K562 (cell line): ENCODE data around the gene ACSS2. TPM values are rescaled to one million over a fixed set of nuclear protein-coding genes. Genes with fewer than 3 reads are reported as not detected.
A peak's percentile ranks its signal among the peaks of the same experiment; 100 is the strongest.

ENCODE experiments used
- ATAC-seq: fragments of 200-7000 bp; cut with Tn5 transposase; 3 replicates; pipeline ENCODE4 v1.9.1; 2020; ENCODE audit warnings: moderate library complexity
- BruUV-seq: library from RNA; stranded (reverse); fragments of 400-500 nt; replicated peaks from 2 replicates; lab custom pipeline; 2021; lab: Mats Ljungman, UMichigan
- CTCF ChIA-PET: fragments of 300-600 bp; formaldehyde crosslinking; extraction: SDS; loops from one replicate; lab custom pipeline; 2021; ENCODE audit warnings: low intra/inter-chr PET ratio; lab: Yijun Ruan, JAX
- POLR2A ChIA-PET: fragments of 300-600, 350-650 bp; sonication (Branson Sonifier 250); formaldehyde crosslinking; extraction: SDS; loops from one replicate; lab custom pipeline; 2021; ENCODE audit warnings: antibody characterized with exemption, inconsistent platforms; lab: Yijun Ruan, JAX
- DNase-seq, 4 experiments: peaks; one replicate each; pipeline versions ENCODE4 v3.0.0 to v3.0.0-alpha.2; 2011 to 2018; ENCODE audit warnings: low spot score in 3 of 4, mixed read lengths in 3 of 4; ENCODE audit errors: extremely low read depth in 1 of 4
- FAIRE-seq: peaks from 2 replicates; lab custom pipeline; 2011; peaks lifted over from hg19 to GRCh38; lab: Jason Lieb, UNC
- H2AFZ ChIP-seq: 2 replicates; pipeline ENCODE4 v1.6.0; 2011; ENCODE audit warnings: low read depth, low read length, control low read depth, inconsistent platforms
- H3K27ac ChIP-seq: fragments of 200-600 bp; 3 replicates; pipeline ENCODE4 v1.8.0; 2011; ENCODE audit warnings: low read depth, mild to moderate bottlenecking, control low read depth, inconsistent platforms, low read length, moderate library complexity, mixed read lengths; ENCODE audit errors: extremely low read depth
- H3K27me3 ChIP-seq, 2 experiments: fragments of 300-600 bp in 1 of 2; 2 replicates in 1 of 2; 3 replicates in 1 of 2; pipeline versions ENCODE4 v1.6.0 to v1.8.0; 2011; ENCODE audit warnings: inconsistent platforms in 2 of 2, low read length in 2 of 2, mild to moderate bottlenecking in 1 of 2, mixed read lengths in 1 of 2, moderate library complexity in 1 of 2; ENCODE audit not compliant: control insufficient read depth in 2 of 2, insufficient read depth in 2 of 2
- H3K36me3 ChIP-seq: fragments of 300-600 bp; 3 replicates; pipeline ENCODE4 v1.8.0; 2011; ENCODE audit warnings: mild to moderate bottlenecking, low read length, inconsistent platforms; ENCODE audit not compliant: control insufficient read depth, insufficient read depth
- H3K4me1 ChIP-seq, 2 experiments: fragments of 200-600 bp in 1 of 2; replicated peaks in 1 of 2; 2 replicates in 1 of 2; 3 replicates in 1 of 2; pipeline versions ENCODE4 v1.5.1 to v1.8.0; 2011; ENCODE audit warnings: inconsistent platforms in 2 of 2, low read length in 2 of 2, mild to moderate bottlenecking in 1 of 2, mixed read lengths in 1 of 2, moderate library complexity in 1 of 2; ENCODE audit not compliant: control insufficient read depth in 2 of 2, insufficient read depth in 2 of 2
- H3K4me2 ChIP-seq: 2 replicates; pipeline ENCODE4 v1.6.1; 2011; ENCODE audit warnings: low read length, control low read depth, inconsistent platforms, mixed read lengths; ENCODE audit not compliant: insufficient read depth
- H3K4me3 ChIP-seq: fragments of 200-600 bp; sonication (generic), shearing (Covaris generic); 2 replicates; pipeline ENCODE4 v1.5.1; 2016; ENCODE audit warnings: control low read depth, inconsistent platforms
- H3K79me2 ChIP-seq: fragments of 200-600 bp; 3 replicates; pipeline ENCODE4 v1.8.0; 2011; ENCODE audit warnings: low read length, inconsistent platforms; ENCODE audit not compliant: control insufficient read depth, insufficient read depth
- H3K9ac ChIP-seq, 2 experiments: 2 replicates each; pipeline versions ENCODE4 v1.6.0 to v1.6.1; 2011; ENCODE audit warnings: low read depth in 2 of 2, low read length in 2 of 2, control low read depth in 1 of 2, inconsistent platforms in 1 of 2, mild to moderate bottlenecking in 1 of 2, mixed read lengths in 1 of 2; ENCODE audit not compliant: insufficient read depth in 1 of 2
- H3K9me1 ChIP-seq: one replicate; pipeline ENCODE4 v1.6.0; 2011; ENCODE audit warnings: inconsistent platforms, mild to moderate bottlenecking, low read length, moderate library complexity; ENCODE audit not compliant: control insufficient read depth, insufficient read depth
- H3K9me3 ChIP-seq: replicated peaks from 2 replicates; pipeline ENCODE4 v1.5.1; 2011; ENCODE audit warnings: low read depth, low read length, inconsistent platforms; ENCODE audit not compliant: control insufficient read depth, insufficient read depth
- H4K20me1 ChIP-seq: replicated peaks from 2 replicates; pipeline ENCODE4 v1.6.1; 2011; ENCODE audit warnings: low read length, inconsistent platforms, mixed read lengths; ENCODE audit not compliant: control insufficient read depth, insufficient read depth
- RBFOX2 ChIP-seq: fragments of 200-400 bp; formaldehyde crosslinking; IDR thresholded peaks from 2 replicates; pipeline ENCODE4 v1.6.1; 2017; ENCODE audit warnings: low read depth, mild to moderate bottlenecking, low read length, moderate library complexity
- STAG1 ChIP-seq: sonication (generic); formaldehyde crosslinking; IDR thresholded peaks from 2 replicates; pipeline ENCODE4 v1.5.0; 2020; ENCODE audit warnings: missing genetic modification reagents, borderline replicate concordance
- TBP ChIP-seq: optimal IDR thresholded peaks from 2 replicates; pipeline ENCODE3; 2011; ENCODE audit warnings: low read depth, low read length, improper control_type of control experiment
- TCF3 ChIP-seq: sonication (generic); formaldehyde crosslinking; IDR thresholded peaks from 2 replicates; pipeline ENCODE4 v1.4.0; 2020; ENCODE audit warnings: mild to moderate bottlenecking, missing genetic modification reagents
- ZNF134 ChIP-seq: fragments of 250-450 bp; sonication (Bioruptor Pico); conservative IDR thresholded peaks from 2 replicates; pipeline ENCODE4 v1.4.0; 2020
- ZNF398 ChIP-seq: fragments of 250-450 bp; sonication (Bioruptor Pico); IDR thresholded peaks from 2 replicates; pipeline ENCODE4 v1.8.0; 2021; ENCODE audit warnings: moderate library complexity, mild to moderate bottlenecking, inconsistent platforms
- WGBS: fragments of 100-300 bp; shearing (Covaris generic); methylation state at CpG from one replicate; pipeline ENCODE4 v1.1.6; 2016; ENCODE audit warnings: low coverage, mixed read lengths; ENCODE audit not compliant: insufficient coverage; ENCODE audit errors: missing lambda C conversion rate; 5-methylcytosine and 5-hydroxymethylcytosine counted together
- in situ Hi-C: fragments of 300-500 bp; cut with MboI; formaldehyde crosslinking; loops from 4 replicates; pipeline ENCODE4 v1.15.0; 2018; ENCODE audit warnings: inconsistent platforms, mixed read lengths
- intact Hi-C: fragments of 100-400 bp; cut with micrococcal nuclease; formaldehyde crosslinking; loops from 2 replicates; pipeline ENCODE4 v1.14.2; 2022
- polyA plus RNA-seq, 8 experiments: library from polyadenylated mRNA; depleted of rRNA in 4 of 8; stranded (reverse) in 5 of 8; unstranded in 3 of 8; fragments of >200 nt; fragmentation: Nextera tagmentation in 2 of 8; fragmentation: Illumina TruSeq in 1 of 8; extraction: Ambion mirVana in 2 of 8; extraction: Trizol in 1 of 8; gene quantifications; 2 replicates each; pipeline versions ENCODE4 v1.2.1 to v1.2.3, GENCODE V29; 2011 to 2014; ENCODE audit warnings: inconsistent platforms in 1 of 8, missing spikeins in 1 of 8
- total RNA-seq, 7 experiments: library from RNA; depleted of rRNA in 6 of 7; stranded (reverse); fragments of >200 nt in 6 of 7; fragmentation: Illumina TruSeq in 2 of 7; extraction: Trizol in 2 of 7; gene quantifications; 2 replicates each; pipeline versions ENCODE4 v1.2.1 to v1.2.3, GENCODE V29; 2011 to 2021; ENCODE audit warnings: low replicate concordance in 1 of 7

Gene ACSS2
- total and polyA plus RNA-seq, 9 of the 15 experiments (the other 6 are each of a cell fraction or from before 2014, with no cell fraction given), result 21.9 to 246 (median 66.2) TPM

- intact Hi-C loops (no loop called here), in situ Hi-C loops (no loop called here)
- FAIRE-seq (no peak), DNase-seq (peak in 1 of 4 experiments; percentile 9), ATAC-seq (no peak)
- peaks cover 0 to 10% of the 10 kb centered on the region in 2 experiments; a peak in 1 of 5 replicates for H3K4me1 ChIP-seq
- H3K27me3 ChIP-seq, result no peaks in the 10 kb centered on the region
- no peak overlapping the region for H2AFZ ChIP-seq
- no peak overlapping the region for H3K4me2 ChIP-seq
- no peaks in the 10 kb centered on the region for H3K79me2 ChIP-seq
- no TSS peak for BruUV-seq
- H4K20me1 ChIP-seq, result 0 out of 2 replicates have a peak, but pooled peaks cover 3% of the 10 kb centered on the region
- H3K36me3 ChIP-seq, result peaks cover 20% of the 10 kb centered on the region; the same call in 2 of the 3 replicates
- CTCF ChIA-PET, result no interaction called here
- POLR2A ChIA-PET, result no interaction called here
- 92% methylated on average over 19 of the region's 32 CpGs for WGBS
- peak overlapping the region in 1 of 2 experiments; percentile 40; a peak in 1 of 4 replicates for H3K9ac ChIP-seq
- H3K27ac ChIP-seq, result no peak overlapping the region
- no peaks in the 10 kb centered on the region for H3K9me1 ChIP-seq
- H3K4me3 ChIP-seq, result no peak overlapping the region
- TF ChIP-seq RBFOX2 (0 out of 2 replicates have a peak, but pooled peaks have one; percentile 30), STAG1 (no peak)
- no peaks in the 10 kb centered on the region for H3K9me3 ChIP-seq
Observed at GRCh38 chr20:34863421-34863965, 12.9 kb upstream of the ACSS2 start.

- Histone ChIP-seq H3K4me3 (no peak overlapping the region), H3K4me2 (no peak overlapping the region), H3K9me1 (no peaks in the 10 kb centered on the region), H3K9ac (no peak overlapping the region), H3K27ac (no peak overlapping the region)
- FAIRE-seq, result no peak
- no peak for DNase-seq
- 89% methylated on average over 5 of the region's 5 CpGs for WGBS
- POLR2A ChIA-PET, result interaction anchor here (0.6 to 0.7 kb wide), 3 partner anchors 13 to 333 kb away, joined by 3 to 5 read pairs (median 4); no protein-coding TSS in a partner anchor
- TF ChIP-seq ZNF398 (CRISPR knock-in tag) (no peak), TCF3 (no peak), ZNF134 (no peak), TBP (no peak)
- TF ChIP-seq, all 486 proteins: peak for 0
- intact Hi-C loops (no loop called here), in situ Hi-C loops (no loop called here)
- Histone ChIP-seq H2AFZ (no peak overlapping the region), H3K27me3 (no peaks in the 10 kb centered on the region), H3K9me3 (no peaks in the 10 kb centered on the region), H3K79me2 (no peaks in the 10 kb centered on the region), H3K36me3 (peaks cover 18% of the 10 kb centered on the region; the same call in 2 of the 3 replicates), H4K20me1 (0 out of 2 replicates have a peak, but pooled peaks cover 3% of the 10 kb centered on the region), H3K4me1 (peaks cover 0 to 10% of the 10 kb centered on the region in 2 experiments; a peak in 1 of 5 replicates)
- BruUV-seq, result no TSS peak
- ATAC-seq, result no peak
- CTCF ChIA-PET, result no interaction called here
Observed at GRCh38 chr20:34864216-34864615, 12.2 kb upstream of the ACSS2 start.
